Endothelial cell of umbilical vein (primary cell): ENCODE results near the gene FIZ1. TPM values are rescaled to one million over a fixed set of nuclear protein-coding genes. Genes with fewer than 3 reads are reported as not detected.

Experiments used
- BruUV-seq: library from RNA; stranded (reverse); fragments of 400-500 nt; replicated peaks from 2 replicates; lab custom pipeline; 2021; lab: Mats Ljungman, UMichigan
- CTCF ChIA-PET: fragments of 300-600, 350-600 bp; sonication (Branson Sonifier 250); formaldehyde crosslinking; loops from one replicate; lab custom pipeline; 2021; ENCODE audit warnings: antibody characterized with exemption, inconsistent platforms; lab: Charles Lee
- POLR2A ChIA-PET: fragments of 300-600, 350-600 bp; sonication (Branson Sonifier 250); formaldehyde crosslinking; loops from one replicate; lab custom pipeline; 2021; ENCODE audit warnings: antibody characterized with exemption, inconsistent platforms; lab: Charles Lee
- DNase-seq: peaks from one replicate; pipeline ENCODE4 v3.0.0-alpha.2; 2011; ENCODE audit warnings: low read depth, low spot score
- FAIRE-seq: peaks from 2 replicates; lab custom pipeline; 2011; peaks lifted over from hg19 to GRCh38; lab: Jason Lieb, UNC
- H2AFZ ChIP-seq: 2 replicates; pipeline ENCODE4 v1.6.0; 2012; ENCODE audit warnings: low read depth, low read length, control low read depth, inconsistent platforms
- H3K27ac ChIP-seq: 2 replicates; pipeline ENCODE4 v1.5.1; 2011; ENCODE audit warnings: low read depth, mild to moderate bottlenecking, control low read depth, low read length, moderate library complexity; ENCODE audit not compliant: insufficient read depth
- H3K27me3 ChIP-seq, 2 experiments: 2 replicates each; pipeline versions ENCODE4 v1.6.0 to v1.6.1; 2011; ENCODE audit warnings: low read length in 2 of 2, mixed read lengths in 1 of 2; ENCODE audit not compliant: control insufficient read depth in 2 of 2, insufficient read depth in 2 of 2
- H3K36me3 ChIP-seq, 2 experiments: 2 replicates in 1 of 2; 3 replicates in 1 of 2; pipeline ENCODE4 v1.5.1; 2011; ENCODE audit warnings: low read length in 2 of 2, mild to moderate bottlenecking in 1 of 2, moderate library complexity in 1 of 2; ENCODE audit not compliant: control insufficient read depth in 2 of 2, insufficient read depth in 2 of 2; ENCODE audit errors: extremely low read depth in 1 of 2
- H3K4me1 ChIP-seq: 3 replicates; pipeline ENCODE4 v1.5.1; 2011; ENCODE audit warnings: mild to moderate bottlenecking, low read length; ENCODE audit not compliant: control insufficient read depth, insufficient read depth; ENCODE audit errors: extremely low read depth
- H3K4me2 ChIP-seq: 2 replicates; pipeline ENCODE4 v1.6.1; 2011; ENCODE audit warnings: low read length, control low read depth, mixed read lengths; ENCODE audit not compliant: insufficient read depth
- H3K4me3 ChIP-seq, 3 experiments: fragments of 200-600 bp in 1 of 3; sonication (generic), shearing (Covaris generic) in 1 of 3; replicated peaks in 1 of 3; 2 replicates each; pipeline ENCODE4 v1.5.1; 2011 to 2016; ENCODE audit warnings: control low read depth in 3 of 3, low read length in 3 of 3, mild to moderate bottlenecking in 2 of 3, inconsistent platforms in 1 of 3, low read depth in 1 of 3, moderate library complexity in 1 of 3; ENCODE audit not compliant: insufficient read depth in 1 of 3
- H3K79me2 ChIP-seq: 2 replicates; pipeline ENCODE4 v1.6.0; 2012; ENCODE audit warnings: low read length, inconsistent platforms; ENCODE audit not compliant: control insufficient read depth, insufficient read depth
- H3K9ac ChIP-seq: replicated peaks from 2 replicates; pipeline ENCODE3; 2011; ENCODE audit warnings: low read length, control low read depth; ENCODE audit not compliant: insufficient read depth; ENCODE audit errors: extremely low read depth
- H3K9me1 ChIP-seq: replicated peaks from 3 replicates; pipeline ENCODE4 v1.6.0; 2011; ENCODE audit warnings: mild to moderate bottlenecking, low read length; ENCODE audit not compliant: control insufficient read depth, insufficient read depth; ENCODE audit errors: extremely low read depth
- H3K9me3 ChIP-seq: replicated peaks from 2 replicates; pipeline ENCODE4 v1.5.1; 2012; ENCODE audit warnings: low read length, inconsistent platforms; ENCODE audit not compliant: control insufficient read depth, insufficient read depth
- H4K20me1 ChIP-seq: replicated peaks from 2 replicates; pipeline ENCODE3; 2011; ENCODE audit warnings: mild to moderate bottlenecking, low read length; ENCODE audit not compliant: control insufficient read depth, insufficient read depth; ENCODE audit errors: extremely low read depth
- CTCF ChIP-seq, 2 donors: IDR thresholded peaks; 1 replicate in 1 of 2; 2 replicates in 1 of 2; pipeline ENCODE4 v1.5.1; 2011; ENCODE audit warnings: low read length in 2 of 2, mild to moderate bottlenecking in 2 of 2, moderate library complexity in 2 of 2, control low read depth in 1 of 2, inconsistent platforms in 1 of 2, low read depth in 1 of 2; ENCODE audit not compliant: insufficient read depth in 1 of 2; ENCODE audit errors: extremely low read depth in 1 of 2
- EZH2 ChIP-seq: IDR thresholded peaks from 2 replicates; pipeline ENCODE4 v1.6.1; 2012; ENCODE audit warnings: borderline replicate concordance, low read depth, mild to moderate bottlenecking, moderate library complexity, low read length, inconsistent platforms; ENCODE audit not compliant: severe bottlenecking
- FOS ChIP-seq: IDR thresholded peaks from 2 replicates; pipeline ENCODE4 v1.6.1; 2011; ENCODE audit warnings: mild to moderate bottlenecking, low read length, moderate library complexity, borderline replicate concordance; ENCODE audit not compliant: insufficient read depth
- GATA2 ChIP-seq: IDR thresholded peaks from 2 replicates; pipeline ENCODE4 v1.7.0; 2011; ENCODE audit warnings: low read depth, mild to moderate bottlenecking, moderate library complexity, mixed read lengths, low read length; ENCODE audit not compliant: insufficient read length, insufficient read depth
- JUN ChIP-seq: IDR thresholded peaks from 2 replicates; pipeline ENCODE4 v1.6.1; 2011; ENCODE audit warnings: borderline replicate concordance, low read depth; ENCODE audit not compliant: insufficient read length, insufficient read depth
- MAX ChIP-seq: IDR thresholded peaks from 2 replicates; pipeline ENCODE4 v1.6.1; 2011; ENCODE audit not compliant: insufficient read depth, insufficient read length
- MYC ChIP-seq: IDR thresholded peaks from one replicate; pipeline ENCODE4 v1.6.1; 2011; ENCODE audit warnings: mild to moderate bottlenecking, low read depth, low read length
- POLR2A ChIP-seq: IDR thresholded peaks from 2 replicates; pipeline ENCODE4 v1.6.1; 2012; ENCODE audit warnings: low read depth, mild to moderate bottlenecking, control low read depth, low read length
- POLR2AphosphoS5 ChIP-seq: IDR thresholded peaks from 2 replicates; pipeline ENCODE4 v1.6.1; 2012; ENCODE audit warnings: low read depth, mild to moderate bottlenecking, control low read depth, low read length, moderate library complexity; ENCODE audit not compliant: insufficient read depth
- dilution Hi-C: fragments of 300-500 bp; cut with MboI; formaldehyde crosslinking; loops from one replicate; pipeline ENCODE4 v1.15.0; 2019; ENCODE audit warnings: low sequenced_read_pairs; ENCODE audit not compliant: extremely low pct_ligation_motif_present
- intact Hi-C: fragments of 100-400 bp; cut with micrococcal nuclease; formaldehyde crosslinking; loops from one replicate; pipeline ENCODE4 v1.10.0; 2022
- polyA plus RNA-seq, 4 experiments: library from polyadenylated mRNA; depleted of rRNA in 3 of 4; stranded (reverse) in 3 of 4; unstranded in 1 of 4; fragments of >200 nt; gene quantifications; 2 replicates each; pipeline versions ENCODE4 v1.2.1 to v1.2.3, GENCODE V29; 2011 to 2012; ENCODE audit warnings: missing spikeins in 1 of 4
- total RNA-seq: library from RNA; stranded (reverse); gene quantifications from 2 replicates; pipeline ENCODE4 v1.2.3, GENCODE V29; 2021

Gene FIZ1
- total and polyA plus RNA-seq, 2 donors (not counting 3 experiments of a cell fraction or from before 2014, with no cell fraction given): 6.6 to 15.6 TPM

GRCh38 chr19:55621673-55622231 is 22.4 kb upstream of the FIZ1 start:
- H3K36me3 ChIP-seq: peaks cover 0 to 4% of the 10 kb centered on the region in 2 experiments
- H3K27me3 ChIP-seq: no peaks in the 10 kb centered on the region
- TF ChIP-seq FOS: no peak
- no peak for TF ChIP-seq MYC
- no peak for TF ChIP-seq POLR2A
- no peak for TF ChIP-seq MAX
- no peak for TF ChIP-seq GATA2
- BruUV-seq: no TSS peak
- H3K4me3 ChIP-seq: no peak overlapping the region
- ChIA-PET POLR2A (no interaction called here), CTCF (interaction anchor here (1.4 kb wide), 1 partner anchor 11 kb away, joined by 3 read pairs; no protein-coding TSS in a partner anchor)
- dilution Hi-C loops (no loop called here), intact Hi-C loops (no loop called here)
- no peaks in the 10 kb centered on the region for H4K20me1 ChIP-seq
- no peak for DNase-seq
- H3K79me2 ChIP-seq: no peaks in the 10 kb centered on the region
- no peak overlapping the region for H3K9ac ChIP-seq
- no peak overlapping the region for H3K27ac ChIP-seq
- H3K9me3 ChIP-seq: no peaks in the 10 kb centered on the region
- H3K4me2 ChIP-seq: no peak overlapping the region
- H2AFZ ChIP-seq: no peak overlapping the region
- no peak for FAIRE-seq
- no peaks in the 10 kb centered on the region for H3K9me1 ChIP-seq
- H3K4me1 ChIP-seq: peaks cover 8% of the 10 kb centered on the region

GRCh38 chr19:55621205-55621672 is 21.9 kb upstream of the FIZ1 start:
- Histone ChIP-seq H3K4me1 (peaks cover 8% of the 10 kb centered on the region), H3K36me3 (peaks cover 0 to 8% of the 10 kb centered on the region in 2 experiments), H4K20me1 (no peaks in the 10 kb centered on the region), H3K9ac (no peak overlapping the region), H3K4me2 (no peak overlapping the region), H3K9me3 (no peaks in the 10 kb centered on the region), H2AFZ (no peak overlapping the region), H3K4me3 (no peak overlapping the region), H3K9me1 (no peaks in the 10 kb centered on the region), H3K27me3 (no peaks in the 10 kb centered on the region), H3K27ac (no peak overlapping the region), H3K79me2 (no peaks in the 10 kb centered on the region)
- TF ChIP-seq FOS: no peak
- no peak for TF ChIP-seq JUN
- TF ChIP-seq GATA2: no peak
- no peak for TF ChIP-seq POLR2AphosphoS5
- TF ChIP-seq POLR2A: no peak
- TF ChIP-seq MYC: no peak
- TF ChIP-seq CTCF (IDR thresholded peaks at IDR 0.05; ENCODE audit: extremely low read depth in 1 of 2, insufficient read depth in 1 of 2, low read depth in 1 of 2, low read length in 2 of 2): no peak
- no peak for TF ChIP-seq MAX
- no peak for TF ChIP-seq EZH2
- dilution Hi-C loops: no loop called here
- intact Hi-C loops: no loop called here
- POLR2A ChIA-PET: no interaction called here
- no peak for FAIRE-seq
- no TSS peak for BruUV-seq
- CTCF ChIA-PET: interaction anchor here (1.2 to 1.4 kb wide), 2 partner anchors 10 to 11 kb away, joined by 3 read pairs; no protein-coding TSS in a partner anchor
- DNase-seq: no peak
